SK-N-SH treated with all-trans-retinoic acid at 6 μM for 48 hours (cell line): ENCODE measurements around the gene ARPC2.

ENCODE experiments used
- ATAC-seq: fragments of 200-7000 bp; cut with Tn5 transposase; 3 replicates; pipeline ENCODE4 v1.9.1; 2020; ENCODE audit warnings: mild to moderate bottlenecking, moderate library complexity
- ARNTL ChIP-seq: fragments of 450-650 bp; formaldehyde crosslinking; IDR thresholded peaks from 2 replicates; pipeline ENCODE4 v1.5.0; 2020; ENCODE audit warnings: low read depth, mild to moderate bottlenecking, moderate library complexity, borderline replicate concordance
- CSDC2 ChIP-seq: fragments of 250-450 bp; sonication (Bioruptor Pico); IDR thresholded peaks from 2 replicates; pipeline ENCODE4 v1.5.0; 2020; ENCODE audit warnings: mild to moderate bottlenecking, moderate library complexity
- CSRNP3 ChIP-seq: fragments of 250-450 bp; sonication (Bioruptor Pico); IDR thresholded peaks from 2 replicates; pipeline ENCODE4 v1.5.1; 2021; ENCODE audit warnings: mild to moderate bottlenecking, moderate library complexity
- ESRRG ChIP-seq: fragments of 250-450 bp; sonication (Bioruptor Pico); IDR thresholded peaks from 2 replicates; pipeline ENCODE4 v1.6.1; 2021; ENCODE audit warnings: mild to moderate bottlenecking
- GLIS3 ChIP-seq: fragments of 250-450 bp; sonication (Bioruptor Pico); IDR thresholded peaks from 2 replicates; pipeline ENCODE4 v1.5.0; 2020; ENCODE audit warnings: mild to moderate bottlenecking, moderate library complexity
- POU6F1 ChIP-seq: fragments of 250-450 bp; sonication (Bioruptor Pico); IDR thresholded peaks from 2 replicates; pipeline ENCODE4 v1.8.0; 2021; ENCODE audit warnings: low read depth, mild to moderate bottlenecking, moderate library complexity, borderline replicate concordance
- PPARA ChIP-seq: fragments of 250-450 bp; sonication (Bioruptor Pico); IDR thresholded peaks from 2 replicates; pipeline ENCODE4 v1.5.0; 2020; ENCODE audit warnings: mild to moderate bottlenecking, borderline replicate concordance
- RARB ChIP-seq: fragments of 250-450 bp; sonication (Bioruptor Pico); IDR thresholded peaks from 2 replicates; pipeline ENCODE4 v1.8.0; 2021; ENCODE audit warnings: mild to moderate bottlenecking, moderate library complexity
- SNAI2 ChIP-seq: fragments of 250-450 bp; sonication (Bioruptor Pico); IDR thresholded peaks from 2 replicates; pipeline ENCODE4 v1.5.0; 2020; ENCODE audit warnings: mild to moderate bottlenecking, moderate library complexity
- TCF4 ChIP-seq: fragments of 250-450 bp; sonication (Bioruptor Pico); IDR thresholded peaks from 2 replicates; pipeline ENCODE4 v1.8.0; 2021; ENCODE audit warnings: mild to moderate bottlenecking, moderate library complexity, borderline replicate concordance
- ZC3H10 ChIP-seq: fragments of 250-450 bp; sonication (Bioruptor Pico); IDR thresholded peaks from 2 replicates; pipeline ENCODE4 v1.5.1; 2021; ENCODE audit warnings: mild to moderate bottlenecking, moderate library complexity
- ZFP3 ChIP-seq: fragments of 250-450 bp; sonication (Bioruptor Pico); IDR thresholded peaks from 2 replicates; pipeline ENCODE4 v1.5.0; 2020; ENCODE audit warnings: mild to moderate bottlenecking, moderate library complexity
- ZFP30 ChIP-seq: fragments of 450-650 bp; formaldehyde crosslinking; IDR thresholded peaks from 2 replicates; pipeline ENCODE4 v1.5.0; 2022; ENCODE audit warnings: mild to moderate bottlenecking, moderate library complexity
- ZNF565 ChIP-seq: fragments of 450-650 bp; formaldehyde crosslinking; conservative IDR thresholded peaks from 2 replicates; pipeline ENCODE4 v1.5.0; 2020; ENCODE audit warnings: low read depth, mild to moderate bottlenecking, moderate library complexity
- ZNF70 ChIP-seq: fragments of 450-650 bp; formaldehyde crosslinking; IDR thresholded peaks from 2 replicates; pipeline ENCODE4 v1.5.0; 2020; ENCODE audit warnings: mild to moderate bottlenecking, moderate library complexity
- TF ChIP-seq, protein P1 (sequence below): fragments of 250-450 bp; sonication (Bioruptor Pico); IDR thresholded peaks from 2 replicates; pipeline ENCODE4 v1.5.0; 2020; ENCODE audit warnings: mild to moderate bottlenecking, moderate library complexity
- TF ChIP-seq, protein P2 (sequence below): fragments of 250-450 bp; sonication (Bioruptor Pico); IDR thresholded peaks from 2 replicates; pipeline ENCODE4 v1.5.1; 2020; ENCODE audit warnings: low read depth, mild to moderate bottlenecking, moderate library complexity

The ARPC2 gene

DNA sequence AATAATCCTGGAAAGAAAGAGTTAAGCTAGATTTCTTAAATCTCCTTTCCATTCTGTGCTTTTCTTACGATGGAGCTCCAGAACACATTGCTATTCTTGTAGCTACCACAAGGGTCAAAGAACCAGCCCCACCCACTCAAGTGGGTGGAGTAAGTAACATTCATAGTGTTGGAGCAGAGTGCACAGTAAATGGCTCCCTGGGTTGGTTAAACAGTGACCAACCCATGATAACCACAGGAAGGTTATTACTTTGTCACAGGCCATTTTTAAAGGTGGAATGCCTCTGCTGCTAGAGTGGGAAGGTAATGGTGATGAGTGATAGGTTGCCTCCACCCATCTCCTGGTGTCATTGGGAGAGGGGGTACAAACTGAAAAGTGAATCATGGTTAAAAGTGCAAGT lies 13.9 kb downstream of the ARPC2 start:
- peak; percentile 45 for ATAC-seq
- TF ChIP-seq ZNF565 (CRISPR knock-in tag) (no peak), CSDC2 (CRISPR knock-in tag) (no peak), SNAI2 (no peak), ZC3H10 (no peak), ARNTL (CRISPR knock-in tag) (no peak), ESRRG (CRISPR knock-in tag) (no peak), ZNF70 (CRISPR knock-in tag) (no peak), PPARA (CRISPR knock-in tag) (no peak), TCF4 (CRISPR knock-in tag) (no peak), ZFP3 (CRISPR knock-in tag) (no peak)
- TF ChIP-seq, protein P1, sequence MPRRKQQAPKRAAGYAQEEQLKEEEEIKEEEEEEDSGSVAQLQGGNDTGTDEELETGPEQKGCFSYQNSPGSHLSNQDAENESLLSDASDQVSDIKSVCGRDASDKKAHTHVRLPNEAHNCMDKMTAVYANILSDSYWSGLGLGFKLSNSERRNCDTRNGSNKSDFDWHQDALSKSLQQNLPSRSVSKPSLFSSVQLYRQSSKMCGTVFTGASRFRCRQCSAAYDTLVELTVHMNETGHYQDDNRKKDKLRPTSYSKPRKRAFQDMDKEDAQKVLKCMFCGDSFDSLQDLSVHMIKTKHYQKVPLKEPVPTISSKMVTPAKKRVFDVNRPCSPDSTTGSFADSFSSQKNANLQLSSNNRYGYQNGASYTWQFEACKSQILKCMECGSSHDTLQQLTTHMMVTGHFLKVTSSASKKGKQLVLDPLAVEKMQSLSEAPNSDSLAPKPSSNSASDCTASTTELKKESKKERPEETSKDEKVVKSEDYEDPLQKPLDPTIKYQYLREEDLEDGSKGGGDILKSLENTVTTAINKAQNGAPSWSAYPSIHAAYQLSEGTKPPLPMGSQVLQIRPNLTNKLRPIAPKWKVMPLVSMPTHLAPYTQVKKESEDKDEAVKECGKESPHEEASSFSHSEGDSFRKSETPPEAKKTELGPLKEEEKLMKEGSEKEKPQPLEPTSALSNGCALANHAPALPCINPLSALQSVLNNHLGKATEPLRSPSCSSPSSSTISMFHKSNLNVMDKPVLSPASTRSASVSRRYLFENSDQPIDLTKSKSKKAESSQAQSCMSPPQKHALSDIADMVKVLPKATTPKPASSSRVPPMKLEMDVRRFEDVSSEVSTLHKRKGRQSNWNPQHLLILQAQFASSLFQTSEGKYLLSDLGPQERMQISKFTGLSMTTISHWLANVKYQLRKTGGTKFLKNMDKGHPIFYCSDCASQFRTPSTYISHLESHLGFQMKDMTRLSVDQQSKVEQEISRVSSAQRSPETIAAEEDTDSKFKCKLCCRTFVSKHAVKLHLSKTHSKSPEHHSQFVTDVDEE (CRISPR knock-in tag) = no peak

- no peak for ATAC-seq
- TF ChIP-seq ZFP3 (CRISPR knock-in tag) = no peak
- TF ChIP-seq GLIS3 (CRISPR knock-in tag) = no peak
- no peak for TF ChIP-seq RARB (CRISPR knock-in tag)
- TF ChIP-seq, protein P2, sequence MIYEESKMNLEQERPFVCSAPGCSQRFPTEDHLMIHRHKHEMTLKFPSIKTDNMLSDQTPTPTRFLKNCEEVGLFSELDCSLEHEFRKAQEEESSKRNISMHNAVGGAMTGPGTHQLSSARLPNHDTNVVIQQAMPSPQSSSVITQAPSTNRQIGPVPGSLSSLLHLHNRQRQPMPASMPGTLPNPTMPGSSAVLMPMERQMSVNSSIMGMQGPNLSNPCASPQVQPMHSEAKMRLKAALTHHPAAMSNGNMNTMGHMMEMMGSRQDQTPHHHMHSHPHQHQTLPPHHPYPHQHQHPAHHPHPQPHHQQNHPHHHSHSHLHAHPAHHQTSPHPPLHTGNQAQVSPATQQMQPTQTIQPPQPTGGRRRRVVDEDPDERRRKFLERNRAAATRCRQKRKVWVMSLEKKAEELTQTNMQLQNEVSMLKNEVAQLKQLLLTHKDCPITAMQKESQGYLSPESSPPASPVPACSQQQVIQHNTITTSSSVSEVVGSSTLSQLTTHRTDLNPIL (CRISPR knock-in tag) = no peak
- TF ChIP-seq POU6F1 (CRISPR knock-in tag) = no peak
Measured at GRCh38 chr2:218233543-218233942, 16.6 kb downstream of the ARPC2 start.

DNA sequence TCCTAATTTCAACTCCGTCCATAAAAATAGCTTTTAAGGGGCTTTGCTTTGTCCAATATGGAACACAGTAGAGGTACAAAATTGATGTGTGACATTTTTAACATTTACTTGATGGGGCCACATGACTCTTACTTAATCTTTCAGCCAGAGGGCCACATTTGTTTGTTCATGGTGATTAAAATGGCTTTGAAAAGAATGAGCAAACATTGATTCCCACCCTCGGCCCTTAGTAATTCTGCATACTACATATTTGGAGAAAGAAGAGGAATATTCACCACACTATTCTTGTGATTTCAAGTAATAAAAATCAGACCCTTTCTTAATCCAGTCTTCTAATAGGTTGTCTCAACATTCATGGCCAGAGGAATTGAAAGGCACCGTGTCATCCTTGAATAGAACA lies 17.5 kb downstream of the ARPC2 start:
- no peak for ATAC-seq
- TF ChIP-seq ZC3H10 = no peak
- TF ChIP-seq CSRNP3 = no peak
- TF ChIP-seq ZNF70 (CRISPR knock-in tag) = no peak
- TF ChIP-seq GLIS3 (CRISPR knock-in tag) = no peak
- TF ChIP-seq, protein P1 (CRISPR knock-in tag) = no peak
- TF ChIP-seq ESRRG (CRISPR knock-in tag) = no peak
- no peak for TF ChIP-seq ARNTL (CRISPR knock-in tag)
- no peak for TF ChIP-seq SNAI2
- TF ChIP-seq PPARA (CRISPR knock-in tag) = no peak
- TF ChIP-seq ZFP30 (CRISPR knock-in tag) = no peak
- TF ChIP-seq, all 23 proteins: peak for 0

- no peak for ATAC-seq
- TF ChIP-seq POU6F1 (CRISPR knock-in tag) = no peak
- TF ChIP-seq, all 23 proteins: peak for 0
Measured at GRCh38 chr2:218235017-218235416, 18.0 kb downstream of the ARPC2 start.
